KG1 (cell line): ENCODE measurements around the gene ABCA4.

Experiments used
- DNase-seq: peaks from one replicate; lab custom pipeline; 2025; lab: John Stamatoyannopoulos, UW

Gene ABCA4

DNA sequence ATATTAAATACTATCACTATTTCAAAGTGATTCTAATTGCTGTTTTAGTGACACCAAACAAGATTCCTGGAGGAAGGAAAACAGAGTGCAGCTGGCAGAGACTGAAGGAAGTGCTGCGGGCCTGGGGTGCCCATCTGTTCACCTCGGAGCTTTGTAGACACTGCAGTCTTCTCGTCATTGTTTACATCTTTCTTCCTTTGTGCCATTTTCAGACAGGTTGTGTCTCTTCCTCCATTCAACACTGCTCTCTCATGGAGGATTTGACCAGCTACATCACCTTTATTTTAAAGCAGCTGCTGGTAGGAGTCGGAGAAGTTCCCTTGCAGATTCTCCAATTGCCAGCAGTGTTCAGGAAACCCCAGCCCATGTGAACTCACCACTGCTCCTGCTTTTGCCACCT is 37.3 kb downstream of the ABCA4 start:
- no peak for DNase-seq

DNA sequence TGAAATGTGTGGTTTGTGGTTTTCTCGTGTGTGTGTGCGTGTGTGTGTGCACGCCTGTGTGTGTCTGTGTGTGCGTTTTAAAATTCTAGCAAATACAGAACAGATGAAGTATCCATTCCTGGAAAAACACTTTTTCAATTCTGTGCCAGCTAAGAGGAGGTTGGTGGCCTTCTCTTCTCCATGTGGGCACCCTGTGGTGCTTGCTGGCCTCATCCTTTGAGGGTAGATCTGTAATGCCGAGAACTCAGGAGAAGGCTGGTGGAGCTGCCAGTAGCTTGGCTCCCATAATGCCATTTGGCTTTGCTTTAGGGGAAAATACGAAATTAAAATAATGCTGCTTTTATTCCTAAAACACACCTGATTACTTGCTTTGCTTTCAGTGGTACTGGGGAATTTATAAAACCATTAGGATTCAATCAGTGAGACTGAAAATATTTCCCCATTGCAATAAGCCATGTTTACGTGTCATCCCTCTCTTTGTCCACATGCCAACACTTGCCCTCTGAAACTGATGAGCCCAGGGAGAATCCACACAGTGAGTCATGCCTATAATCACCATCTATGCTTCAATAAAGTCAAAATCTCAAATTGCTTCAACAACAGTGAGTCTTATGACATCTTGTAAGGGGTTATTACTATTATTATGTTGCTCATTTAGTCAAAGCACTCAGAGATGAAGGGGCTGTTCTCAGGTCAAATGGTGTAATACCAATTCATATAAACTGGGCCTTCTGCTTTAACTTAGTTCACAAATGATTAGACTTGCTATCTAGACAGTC is 39.2 kb downstream of the ABCA4 start:
- DNase-seq = no peak

GRCh38 chr1:94079989-94080388 is 41.0 kb downstream of the ABCA4 start:
- no peak for DNase-seq

DNA sequence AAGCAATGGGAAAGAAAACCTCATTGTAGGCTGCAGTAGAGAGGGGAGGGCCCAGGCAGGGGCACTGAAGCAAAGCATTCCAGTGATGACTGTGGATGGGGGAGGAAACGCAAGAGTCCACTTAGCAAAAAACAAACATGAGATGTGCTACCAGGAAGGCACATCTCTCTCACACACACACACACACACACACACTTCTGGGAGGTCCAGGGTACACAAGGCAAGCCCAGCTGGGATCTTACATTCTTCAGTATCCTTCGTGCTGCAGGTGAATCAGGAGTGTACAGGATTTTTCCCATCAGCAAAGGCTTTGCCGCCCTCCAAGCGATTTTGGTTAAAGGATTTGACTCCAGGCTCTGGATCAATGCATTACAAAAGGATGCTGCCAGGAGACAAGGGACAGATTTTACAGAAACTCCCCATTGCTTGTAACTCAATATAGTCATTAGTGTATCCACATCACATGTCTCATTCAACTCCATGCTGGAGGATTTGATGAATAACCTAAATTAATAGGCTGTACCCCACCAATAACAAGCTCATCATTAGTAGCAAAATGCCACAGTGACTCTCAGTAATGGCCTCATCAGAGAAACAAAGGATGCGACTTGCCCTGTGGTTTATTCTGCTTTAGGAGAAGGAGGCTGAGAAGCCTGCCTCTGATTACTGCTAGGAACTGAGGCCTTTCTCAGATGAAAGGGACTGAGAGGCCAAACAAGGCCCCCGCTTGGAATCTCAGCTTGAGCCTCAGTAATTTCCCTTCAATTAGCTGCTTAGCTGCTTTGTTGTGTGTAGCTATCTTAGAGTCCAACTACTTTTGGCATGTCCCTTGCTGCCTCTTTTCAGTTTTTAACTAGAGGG is 41.6 kb downstream of the ABCA4 start:
- DNase-seq = no peak

DNA sequence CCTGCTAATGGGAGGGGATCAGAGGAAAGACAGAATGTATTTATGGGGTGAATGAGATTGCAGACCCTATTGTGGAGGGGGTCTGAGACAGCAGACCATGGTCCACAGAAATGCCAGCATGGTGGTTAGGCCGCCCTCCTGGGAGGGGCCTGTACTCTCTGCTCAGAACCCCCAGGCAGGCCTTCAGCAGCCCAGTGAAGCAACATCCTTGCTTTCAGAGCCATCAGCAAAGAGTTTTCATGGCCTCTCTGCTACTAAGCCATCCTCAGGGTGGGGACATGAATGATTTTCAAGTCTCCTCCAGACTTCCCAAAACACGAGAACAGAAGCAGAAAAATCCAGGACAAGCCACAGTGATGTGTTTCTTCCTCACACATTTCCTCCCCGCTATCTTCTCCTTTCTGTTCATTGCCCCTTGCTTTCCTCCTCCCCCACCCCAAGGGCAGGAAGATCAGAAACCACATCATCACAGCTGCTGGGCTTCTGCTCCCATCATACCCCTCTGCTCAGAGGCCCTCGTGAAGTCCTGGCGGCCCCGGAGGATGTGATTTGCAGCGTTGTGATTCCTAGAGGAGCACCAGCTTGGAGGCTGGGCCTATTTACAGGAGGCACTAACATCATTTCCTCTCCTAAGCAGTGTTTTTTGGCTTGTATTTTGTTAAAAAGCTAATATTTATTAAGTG is 48.0 kb downstream of the ABCA4 start:
- peak; percentile 55 for DNase-seq

- no peak for DNase-seq
Measured at GRCh38 chr1:94071976-94072375, 49.0 kb downstream of the ABCA4 start.

GRCh38 chr1:94071391-94071790 is 49.6 kb downstream of the ABCA4 start:
- no peak for DNase-seq

- no peak for DNase-seq
Measured at GRCh38 chr1:94070865-94071264, 50.1 kb downstream of the ABCA4 start.

- no peak for DNase-seq
Measured at GRCh38 chr1:94069919-94070285, 51.0 kb downstream of the ABCA4 start.

DNA sequence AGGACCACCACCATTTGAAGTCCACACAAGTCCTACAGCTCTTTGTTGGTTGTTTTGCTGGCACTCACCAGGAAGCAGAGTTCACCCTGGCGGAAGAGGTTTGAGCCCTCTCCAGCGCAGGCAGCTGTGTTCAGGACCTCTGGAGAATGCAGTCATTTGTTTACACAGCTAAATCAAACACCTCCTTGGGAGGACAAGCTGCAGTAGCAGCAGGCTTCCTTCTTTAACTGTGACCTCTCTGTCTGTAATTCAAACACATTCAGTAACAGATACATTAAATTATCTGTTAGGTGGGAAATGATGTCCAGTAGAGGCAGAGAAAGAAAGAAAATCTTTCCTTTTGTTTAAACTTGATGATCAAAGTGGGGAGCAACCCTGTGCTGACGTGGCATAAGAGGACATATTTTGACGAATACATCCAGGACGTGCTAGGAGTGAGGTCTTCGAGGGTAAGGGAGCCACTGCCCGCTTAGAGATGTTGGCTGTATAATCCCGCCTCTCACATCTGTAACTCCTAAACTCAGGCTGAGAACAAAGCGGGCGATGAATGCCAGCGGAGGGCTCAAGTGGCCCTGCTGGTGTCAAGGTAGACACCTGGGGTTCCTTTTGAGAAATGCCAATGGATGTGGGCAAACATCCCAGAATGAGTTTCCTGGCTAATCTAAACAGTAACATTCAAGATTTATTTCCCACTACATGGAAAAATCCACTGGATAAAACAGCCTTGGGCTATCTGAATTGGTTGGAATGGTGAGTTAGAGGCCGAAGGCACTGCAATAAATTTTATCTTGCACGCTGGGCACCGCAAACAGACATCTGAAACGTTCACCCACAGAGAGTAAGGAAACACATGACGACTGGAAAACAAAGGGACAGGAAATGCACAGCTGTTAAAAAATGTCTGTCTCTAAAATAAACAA is 51.7 kb downstream of the ABCA4 start:
- DNase-seq = no peak

- DNase-seq = no peak
Measured at GRCh38 chr1:94068096-94068998, 52.6 kb downstream of the ABCA4 start.

DNA sequence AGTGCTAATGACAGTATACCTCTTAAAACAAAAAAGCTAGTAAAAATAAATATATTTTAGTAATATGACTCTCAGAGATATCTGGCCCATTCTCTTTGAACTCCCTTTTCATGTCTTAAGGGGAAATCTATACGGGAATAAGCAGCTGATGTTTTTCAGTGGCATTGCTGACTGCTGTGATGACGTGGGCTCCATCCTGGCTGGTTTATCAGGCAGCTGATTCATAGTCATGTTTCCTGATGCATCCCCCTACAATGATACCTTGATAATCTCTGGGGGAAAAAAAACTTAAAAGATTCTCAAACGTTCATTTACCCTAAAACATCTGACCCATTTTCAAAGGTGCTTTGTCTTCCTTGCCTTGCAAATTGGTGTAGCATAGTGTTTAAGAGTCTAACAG is 53.8 kb downstream of the ABCA4 start:
- DNase-seq = no peak

DNA sequence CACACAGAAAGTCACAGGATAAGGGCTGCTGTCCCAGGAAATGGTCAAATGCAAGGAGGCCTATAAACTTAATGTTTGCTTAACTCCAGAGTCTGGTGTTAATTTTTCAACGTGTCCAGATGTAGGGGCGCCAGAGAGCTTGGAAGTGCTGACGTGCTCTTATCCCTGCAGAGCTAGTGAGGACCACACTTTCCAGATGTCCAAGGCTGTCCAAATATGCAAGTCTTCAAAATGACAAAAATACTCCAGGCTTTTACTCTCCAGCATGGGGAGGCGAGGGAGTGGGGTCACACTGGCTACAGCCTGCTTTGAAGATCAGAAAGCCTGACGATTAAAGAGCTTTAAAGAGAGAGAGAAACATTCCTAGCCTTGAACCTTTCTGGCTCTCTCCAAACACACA is 57.6 kb downstream of the ABCA4 start:
- no peak for DNase-seq

GRCh38 chr1:94061513-94062443 is 59.2 kb downstream of the ABCA4 start:
- peak; percentile 31 for DNase-seq

GRCh38 chr1:94060720-94061119 is 60.2 kb downstream of the ABCA4 start:
- no peak for DNase-seq

- no peak for DNase-seq
Measured at GRCh38 chr1:94058766-94059165, 62.2 kb downstream of the ABCA4 start.

DNA sequence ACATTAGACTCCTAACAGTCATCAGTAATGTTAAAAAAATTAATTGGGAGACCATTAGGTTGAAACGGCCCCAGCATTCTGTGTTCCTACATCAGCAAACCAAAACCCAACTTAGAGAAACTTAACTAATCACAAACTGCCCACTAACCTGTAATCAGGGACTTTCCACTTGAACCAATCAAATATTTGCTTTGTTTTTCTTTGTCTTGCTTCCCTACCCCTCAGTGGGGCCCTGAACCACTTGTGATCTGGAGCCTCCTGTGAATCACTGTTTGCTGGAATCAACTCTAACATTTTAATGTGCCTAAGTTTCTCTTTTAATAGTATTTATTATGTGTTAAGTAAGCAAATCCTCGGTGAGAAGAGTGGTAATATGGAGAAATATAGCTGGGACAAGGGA is 64.0 kb downstream of the ABCA4 start:
- no peak for DNase-seq

- DNase-seq = no peak
Measured at GRCh38 chr1:94056171-94056570, 64.8 kb downstream of the ABCA4 start.

DNA sequence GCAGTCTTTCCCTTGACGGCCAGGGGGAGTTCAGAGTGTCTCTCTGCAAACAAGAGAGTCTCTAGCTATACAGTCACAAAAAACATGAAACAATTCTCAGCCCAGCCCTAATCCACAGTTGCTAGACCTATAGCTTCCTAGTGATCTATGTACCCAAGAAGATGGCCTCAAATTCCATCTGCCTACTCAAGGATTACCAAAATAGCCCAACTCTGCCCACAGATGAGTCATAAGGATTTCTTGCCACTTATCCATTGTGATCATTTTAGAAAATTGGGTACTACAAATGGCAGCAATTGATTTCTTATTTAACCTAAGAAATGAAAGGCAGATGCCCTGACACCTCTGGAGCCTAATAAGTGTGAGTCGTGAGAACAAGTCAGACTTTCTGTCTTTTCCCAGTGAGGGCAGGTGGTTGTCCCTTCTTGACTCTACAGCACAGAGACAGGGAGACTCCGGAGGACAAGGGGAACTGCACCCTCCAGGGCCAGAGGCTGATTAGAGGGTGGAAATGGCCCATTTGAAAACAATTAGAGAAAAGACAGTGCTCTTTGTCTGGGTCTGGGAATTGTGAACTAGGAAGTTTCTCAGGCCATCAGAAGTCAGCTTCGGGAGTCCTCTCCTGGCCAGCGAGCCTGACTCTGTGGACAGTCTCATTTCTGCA is 65.4 kb downstream of the ABCA4 start:
- no peak for DNase-seq
